GM12873 (cell line): ENCODE data around the gene CASP12.

Experiments used
- CTCF ChIP-seq: IDR thresholded peaks from 2 replicates; pipeline ENCODE4 v1.5.1; 2012; ENCODE audit warnings: low read depth, mild to moderate bottlenecking, moderate library complexity, low read length, control low read depth; ENCODE audit not compliant: insufficient read depth; ENCODE audit errors: missing control alignments

Gene CASP12

GRCh38 chr11:104925850-104926249 is 27.6 kb upstream of the CASP12 start:
- TF ChIP-seq CTCF = no peak

- no peak for TF ChIP-seq CTCF
These were observed 20.0 kb upstream of the CASP12 start for GRCh38 chr11:104918113-104918824.

- no peak for TF ChIP-seq CTCF
These were observed 19.2 kb upstream of the CASP12 start for GRCh38 chr11:104917271-104918112.

- no peak for TF ChIP-seq CTCF
These were observed 18.2 kb upstream of the CASP12 start for GRCh38 chr11:104916442-104916841.

GRCh38 chr11:104912102-104912501 is 13.8 kb upstream of the CASP12 start:
- TF ChIP-seq CTCF = no peak

GRCh38 chr11:104908186-104908531 is 9.9 kb upstream of the CASP12 start:
- no peak for TF ChIP-seq CTCF

- TF ChIP-seq CTCF = no peak
These were observed 9.4 kb upstream of the CASP12 start for GRCh38 chr11:104907521-104908185.
